HG02759 (cell line): ENCODE data around the gene RPAIN.
"Not testable (repeated sequence)": the region's sequence is repeated elsewhere in the genome, so short reads cannot be mapped to it uniquely, and the experiment has no call there.

Source experiments
- ATAC-seq: cut with Tn5 transposase; IDR thresholded peaks from one replicate; pipeline ENCODE4 v1.9.1; 2021; ENCODE audit warnings: mild to moderate bottlenecking, moderate library complexity; ENCODE audit not compliant: unreplicated experiment

The RPAIN gene

DNA sequence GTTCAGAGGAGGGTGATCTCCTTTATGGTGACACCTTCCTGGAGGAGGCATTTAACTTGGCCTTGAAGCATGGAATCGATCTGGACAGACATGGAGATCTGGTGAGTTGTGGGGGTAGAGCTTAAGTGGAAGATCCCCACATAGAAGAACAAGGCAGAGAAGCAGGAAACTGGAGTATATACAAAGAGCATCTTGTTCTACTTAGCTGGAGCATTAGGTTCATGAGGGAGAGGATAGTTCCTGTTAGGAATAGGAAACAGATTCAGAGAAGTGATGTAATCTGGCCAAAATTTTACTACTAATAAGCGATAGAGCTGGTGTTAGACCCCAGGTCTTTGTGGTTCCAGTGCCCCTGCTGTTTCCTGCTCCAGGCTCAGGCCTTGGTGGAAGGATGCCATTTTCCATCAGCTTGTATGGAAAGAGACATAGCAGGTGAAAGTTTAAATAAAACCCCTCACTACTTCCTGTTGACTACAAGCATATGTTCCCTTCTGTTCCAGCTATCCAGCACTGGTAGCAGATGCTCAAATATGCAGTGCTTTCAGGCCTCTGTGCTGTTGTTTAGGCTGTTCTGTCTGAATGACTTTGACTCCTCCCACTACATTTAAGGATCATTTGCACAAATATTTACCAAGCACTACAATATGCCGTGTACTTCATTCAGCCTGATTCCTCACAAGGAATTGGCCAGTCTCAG, 9.4 kb downstream of the RPAIN start:
- ATAC-seq, result no peak

DNA sequence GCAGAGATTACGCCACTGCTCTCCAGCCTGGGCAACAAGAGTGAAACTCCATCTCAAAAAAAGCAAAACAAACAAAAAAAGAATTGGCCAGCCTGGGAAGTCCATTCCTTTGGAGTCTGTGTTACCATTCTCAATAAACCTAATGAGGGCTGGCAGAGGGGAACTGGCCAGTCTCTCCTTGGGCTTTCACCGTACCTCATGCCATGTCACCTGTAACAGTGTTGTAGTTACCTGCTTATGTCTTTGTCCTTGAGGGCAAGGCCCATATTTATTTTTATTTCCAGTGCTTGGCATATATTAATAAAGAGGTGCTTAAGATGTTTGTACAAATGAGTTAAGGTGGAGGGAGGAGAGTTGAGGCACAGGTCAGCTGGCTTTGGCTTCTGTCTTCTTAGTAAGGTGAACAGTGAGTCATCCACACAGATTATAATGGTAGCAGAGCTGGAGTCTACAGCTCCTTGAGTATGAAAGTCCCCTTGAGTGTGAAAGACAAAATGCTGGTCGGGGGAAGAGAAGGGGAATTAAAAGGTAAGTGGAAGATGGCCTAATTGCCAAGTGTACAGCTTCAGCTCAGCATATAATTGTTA, 10.5 kb downstream of the RPAIN start:
- ATAC-seq, result no peak

DNA sequence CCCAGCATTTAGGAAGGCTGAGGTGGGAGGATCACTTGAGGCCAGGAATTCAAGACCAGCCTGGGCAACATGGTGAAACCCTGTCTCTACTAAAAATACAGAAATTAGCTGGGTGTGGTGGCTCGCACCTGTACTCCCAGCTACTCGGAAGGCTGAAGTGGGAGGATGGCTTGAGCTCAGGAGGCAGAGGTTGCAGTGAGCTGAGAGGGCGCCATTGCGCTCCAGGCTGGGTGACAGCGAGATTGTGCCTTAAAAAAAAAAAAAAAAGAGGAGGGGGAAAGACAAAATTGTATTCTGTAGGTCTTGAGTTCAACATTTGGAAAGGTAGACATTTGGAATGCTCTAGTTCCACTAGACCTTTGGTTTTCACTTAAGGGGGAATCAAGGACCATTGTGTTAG, 11.3 kb downstream of the RPAIN start:
- ATAC-seq, result not testable (repeated sequence)

DNA sequence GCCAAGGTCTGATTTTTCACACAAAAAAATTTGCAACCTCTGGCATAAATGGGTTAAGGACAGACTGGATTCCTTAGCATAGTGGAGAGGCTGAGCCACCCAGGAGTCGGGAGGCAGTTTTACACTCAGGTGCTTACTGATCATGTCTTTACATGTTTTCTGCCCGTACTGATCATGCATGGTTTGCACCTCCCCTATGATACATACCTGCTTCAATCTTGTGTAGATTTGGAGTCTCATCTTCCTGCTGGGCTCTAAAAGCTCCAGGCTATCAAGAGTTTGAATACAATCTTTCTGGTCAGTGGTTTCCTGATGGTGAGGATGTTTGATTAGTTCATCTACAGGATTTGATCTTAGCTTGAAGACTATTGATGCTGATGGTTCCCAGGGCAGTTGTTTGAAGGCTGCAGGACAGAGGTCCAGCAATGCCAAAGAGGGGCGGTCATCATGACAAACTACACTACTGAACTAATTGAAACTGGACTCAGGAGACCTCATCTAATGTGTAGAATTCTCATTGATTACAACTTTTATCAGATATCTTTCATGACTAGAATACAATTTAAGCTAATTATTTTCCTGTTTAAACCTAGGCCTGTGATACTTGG, 12.1 kb downstream of the RPAIN start:
- no peak for ATAC-seq

DNA sequence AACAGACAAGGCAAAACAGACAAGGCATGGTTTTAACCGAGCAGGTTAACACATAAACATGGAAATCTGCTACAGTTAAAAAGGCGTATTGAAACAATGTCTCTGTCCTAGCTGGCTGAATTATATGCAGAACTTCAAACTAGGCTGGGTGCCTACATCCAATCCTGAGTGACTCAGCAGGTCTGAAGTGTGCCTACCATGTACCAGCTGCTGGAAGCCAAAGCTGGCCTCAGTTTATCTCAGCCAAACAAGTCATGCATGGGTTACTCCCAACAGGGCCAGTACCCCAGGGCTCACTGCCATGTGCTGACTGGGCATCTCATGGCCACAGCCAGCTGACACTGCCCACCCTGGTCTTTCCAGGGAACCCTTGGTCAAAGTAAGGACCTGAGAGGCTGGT, 15.0 kb downstream of the RPAIN start:
- ATAC-seq, result no peak

- not testable (repeated sequence) for ATAC-seq
Measured at GRCh38 chr17:5435781-5436315, 15.9 kb downstream of the RPAIN start.

DNA sequence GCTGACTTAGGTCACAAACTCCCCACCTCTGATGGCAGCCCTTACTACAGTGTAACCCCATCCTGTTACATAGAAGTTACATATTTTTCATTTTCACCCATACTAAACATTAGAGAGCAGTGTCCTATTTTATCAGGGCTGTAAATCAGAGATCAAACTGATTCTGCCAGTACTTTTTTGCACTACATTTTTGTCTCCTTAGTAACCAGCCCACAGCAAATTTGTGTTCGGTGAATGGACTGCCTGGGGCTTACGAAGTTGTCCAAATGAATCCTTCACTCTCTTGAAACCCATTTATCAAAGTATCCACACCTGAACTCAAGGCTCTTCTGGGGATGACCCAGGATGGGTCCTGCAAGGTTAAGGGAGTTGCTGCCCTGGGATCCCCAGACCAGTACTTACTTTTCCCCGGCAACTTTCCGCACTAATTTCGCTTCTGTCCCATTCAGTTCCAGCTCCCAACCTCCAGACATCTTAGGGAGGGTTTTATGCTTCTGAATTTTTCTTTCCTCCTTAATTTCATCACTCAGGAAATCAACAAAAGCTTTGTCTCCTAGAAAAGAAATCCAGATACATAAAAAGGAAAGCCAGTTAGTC, 17.8 kb downstream of the RPAIN start:
- no peak for ATAC-seq

DNA sequence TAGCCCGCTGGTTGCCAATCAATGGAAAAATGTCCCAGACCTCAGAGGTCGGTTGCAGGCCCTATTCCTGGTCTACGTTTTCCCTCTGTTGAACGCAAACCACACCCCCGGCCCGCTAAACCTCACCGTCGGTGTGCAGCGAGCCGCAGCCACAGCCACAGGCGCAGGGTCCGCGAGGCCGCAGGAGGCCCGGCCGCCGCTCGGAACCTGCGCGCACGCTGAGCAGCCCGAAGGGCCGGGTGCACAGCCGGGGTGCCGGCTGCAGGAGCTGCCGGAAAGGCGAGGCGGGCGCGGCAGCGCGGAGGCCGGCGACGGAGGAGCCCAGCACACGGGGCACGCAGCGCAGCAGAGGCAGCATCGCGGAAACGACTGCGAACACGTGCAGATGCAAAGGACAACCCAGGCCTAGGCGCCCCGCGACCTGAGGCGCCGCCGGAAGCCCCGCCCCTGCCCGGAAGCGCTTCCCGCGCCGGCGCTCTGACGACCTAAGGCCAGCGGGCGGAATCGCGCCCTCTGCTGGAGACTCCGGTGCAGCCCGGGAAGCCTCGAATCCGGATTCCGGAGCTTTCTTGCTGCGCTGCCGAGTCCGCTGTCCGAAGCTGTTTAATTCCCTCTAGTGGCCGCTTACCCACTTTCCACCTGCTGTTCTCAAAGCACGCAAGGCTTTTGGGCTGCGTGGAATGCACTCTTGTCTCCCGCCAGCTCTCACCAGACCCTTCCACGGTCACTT, 18.9 kb downstream of the RPAIN start, which contains the start of gene C1QBP:
Gene C1QBP, minus strand, starts transcription at position 440 of the 730 bp plus-strand sequence. Its CDS starts 82 bp downstream, at position 358.
- ATAC-seq, result peak; percentile 87

DNA sequence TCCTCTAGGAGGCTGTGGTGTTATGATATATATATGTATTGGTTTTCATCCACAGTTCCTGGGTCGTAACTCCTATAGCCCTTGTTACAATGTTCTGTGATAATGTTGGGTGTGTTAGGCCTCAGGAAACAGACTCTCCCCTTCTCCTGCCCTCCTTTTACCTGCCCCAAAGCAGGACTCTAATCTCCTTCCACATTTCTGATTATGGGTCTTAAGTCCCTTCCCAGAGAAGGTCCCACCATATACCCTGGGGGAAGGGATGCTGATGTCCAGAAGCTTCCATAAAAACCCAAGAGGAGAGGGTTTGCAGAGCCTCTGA, 19.4 kb downstream of the RPAIN start:
- ATAC-seq, result no peak

DNA sequence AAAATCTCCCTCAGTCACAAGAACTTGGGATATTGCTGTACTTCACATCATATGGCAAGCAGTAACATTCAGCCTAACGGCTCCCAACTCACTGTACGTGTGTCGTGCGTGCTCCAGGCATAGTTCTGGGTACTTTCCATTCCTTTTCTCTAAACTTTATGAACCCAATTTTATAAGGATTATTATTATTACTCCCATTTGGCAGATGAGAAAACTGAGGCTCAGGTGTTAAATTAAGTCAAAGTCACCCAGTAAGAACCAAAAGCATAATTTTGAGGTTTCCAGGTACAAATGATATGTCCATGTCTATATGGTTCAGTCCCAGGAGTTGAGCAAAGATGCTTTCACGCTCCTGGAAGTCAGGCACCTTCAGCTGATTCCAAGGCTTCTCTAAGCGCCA, 23.7 kb downstream of the RPAIN start:
- no peak for ATAC-seq

DNA sequence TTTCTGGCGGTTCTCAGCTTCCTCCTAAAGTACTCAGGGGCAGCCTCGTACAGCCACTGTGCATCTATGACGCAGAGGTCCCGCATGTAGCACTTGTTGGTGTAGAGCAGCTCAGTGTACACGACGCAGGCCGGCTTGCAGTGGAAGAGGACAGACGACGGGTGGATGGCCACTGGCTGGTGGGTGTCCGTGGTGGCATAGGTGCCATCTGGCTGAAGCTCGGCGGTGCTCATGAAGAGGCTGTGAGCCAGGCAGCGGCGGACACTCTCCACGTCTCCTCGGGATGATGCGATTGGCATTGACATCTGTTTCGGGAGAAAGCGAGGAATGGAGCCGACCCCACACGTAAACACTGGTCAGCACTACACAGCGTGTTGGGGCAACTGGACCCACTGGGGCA, 24.2 kb downstream of the RPAIN start:
- no peak for ATAC-seq

DNA sequence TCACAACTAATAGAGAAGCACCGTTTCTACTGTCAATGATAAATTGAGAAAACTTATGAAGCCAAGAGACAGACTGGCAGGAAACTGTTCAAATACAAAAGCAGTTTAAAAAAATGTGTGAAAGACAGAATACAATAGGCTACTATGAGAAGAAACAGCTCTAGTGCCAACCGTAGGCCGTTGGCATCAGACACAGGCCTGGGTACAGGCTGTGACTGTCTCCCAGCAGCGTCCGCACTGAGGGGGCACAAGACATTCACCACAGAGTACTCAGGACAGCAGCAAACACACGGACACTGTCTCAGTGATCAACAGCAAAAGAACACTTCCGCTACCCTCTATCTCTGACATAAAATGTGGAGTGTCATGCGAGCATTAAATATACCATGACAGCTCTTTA, 26.8 kb downstream of the RPAIN start:
- ATAC-seq, result no peak

DNA sequence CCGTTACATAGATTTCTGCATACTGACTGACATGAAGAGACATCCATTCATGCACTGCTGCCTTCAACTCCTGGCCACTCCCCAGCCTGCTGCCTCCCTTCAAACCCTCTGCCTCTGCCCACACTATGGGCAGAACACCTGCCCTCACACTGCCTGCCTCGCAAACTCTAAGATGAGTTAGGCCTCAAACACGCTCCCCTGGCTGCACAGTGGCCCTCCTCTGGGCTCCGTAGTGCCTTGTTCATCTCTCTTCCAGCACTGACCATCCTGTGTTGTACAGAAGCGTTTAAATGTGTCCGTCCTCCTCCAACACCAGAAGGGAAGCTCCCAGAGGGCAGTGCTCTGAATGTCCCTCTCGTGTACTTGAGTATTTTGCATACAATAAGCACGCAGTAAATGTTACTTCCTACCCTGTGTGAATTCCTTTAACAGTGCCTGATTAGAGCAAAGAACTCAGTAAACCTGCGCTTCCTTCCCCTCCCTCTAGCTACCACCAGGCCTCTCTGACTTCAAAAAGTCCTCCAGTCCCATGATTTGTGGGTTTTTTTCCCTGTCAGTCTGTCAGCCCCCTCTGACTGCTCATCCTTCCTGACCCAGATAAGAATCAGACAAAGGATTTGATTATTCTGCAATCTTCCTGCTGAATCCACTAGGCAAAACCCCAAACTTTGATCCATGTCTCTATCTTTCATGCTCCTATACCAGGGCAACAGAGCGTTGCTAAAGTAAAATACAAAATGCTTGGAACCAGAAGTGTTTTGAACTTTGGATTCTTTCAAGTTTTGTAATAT, 44.9 kb downstream of the RPAIN start:
- ATAC-seq, result no peak

GRCh38 chr17:5466295-5466694, 46.3 kb downstream of the RPAIN start:
- no peak for ATAC-seq

DNA sequence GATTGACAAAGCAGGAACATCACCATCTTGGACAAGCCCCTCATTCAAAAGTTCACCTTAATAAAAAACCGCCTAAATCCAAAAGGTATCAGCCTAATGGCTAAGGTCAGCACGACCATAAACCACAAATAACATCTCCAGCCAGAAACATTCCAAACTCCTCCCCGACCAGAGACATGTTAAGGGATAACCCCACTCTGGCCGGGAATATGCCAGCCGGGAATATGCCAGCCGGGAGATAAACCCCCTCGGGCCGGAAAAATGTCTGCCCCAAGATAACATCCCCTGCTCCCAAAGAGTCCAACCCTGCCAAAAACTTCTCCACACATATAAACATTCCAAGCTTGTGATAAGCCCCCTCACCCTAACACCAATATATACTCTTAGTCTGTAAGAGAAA, 47.4 kb downstream of the RPAIN start:
- no peak for ATAC-seq

- peak; percentile 11 for ATAC-seq
Measured at GRCh38 chr17:5468075-5468473, 48.1 kb downstream of the RPAIN start.

DNA sequence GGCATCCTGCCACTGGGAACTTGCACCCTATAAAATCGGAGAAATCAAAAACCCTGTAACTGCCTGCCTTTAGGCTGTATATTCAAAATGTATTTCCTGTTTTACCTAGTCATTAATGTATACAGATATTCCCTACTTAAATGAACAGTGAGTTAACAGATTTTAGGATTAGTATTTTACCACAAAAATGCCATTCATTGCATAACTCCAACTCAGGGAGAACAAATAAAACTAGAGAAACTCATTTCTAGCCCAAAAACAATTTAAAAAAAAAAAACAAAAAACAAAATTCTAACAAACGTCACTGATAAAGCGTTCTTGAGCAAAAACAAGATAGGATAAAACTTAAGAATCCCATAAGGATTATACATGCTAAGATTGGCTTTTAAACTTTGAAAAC, 52.5 kb downstream of the RPAIN start:
- ATAC-seq, result no peak

GRCh38 chr17:5473906-5474305, 53.9 kb downstream of the RPAIN start:
- no peak for ATAC-seq

DNA sequence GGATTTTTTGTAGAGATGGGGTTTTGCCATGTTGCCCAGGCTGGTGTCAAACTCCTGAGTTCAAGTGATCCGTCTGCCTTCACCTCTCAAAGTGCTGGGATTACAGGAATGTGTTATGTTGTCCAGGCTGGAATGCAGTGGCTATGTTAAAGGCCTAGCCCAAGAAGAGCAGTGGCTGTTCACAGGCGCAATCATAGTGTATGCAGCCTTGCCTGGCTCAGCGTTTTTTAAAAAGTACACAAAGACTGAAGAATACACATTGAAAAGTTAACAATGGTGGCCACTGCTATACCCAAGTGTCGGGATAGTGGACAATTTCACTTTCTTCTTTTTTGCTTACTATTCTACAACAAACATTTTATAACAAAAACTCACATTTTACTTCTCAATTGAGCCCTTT, 59.0 kb downstream of the RPAIN start:
- ATAC-seq, result no peak

DNA sequence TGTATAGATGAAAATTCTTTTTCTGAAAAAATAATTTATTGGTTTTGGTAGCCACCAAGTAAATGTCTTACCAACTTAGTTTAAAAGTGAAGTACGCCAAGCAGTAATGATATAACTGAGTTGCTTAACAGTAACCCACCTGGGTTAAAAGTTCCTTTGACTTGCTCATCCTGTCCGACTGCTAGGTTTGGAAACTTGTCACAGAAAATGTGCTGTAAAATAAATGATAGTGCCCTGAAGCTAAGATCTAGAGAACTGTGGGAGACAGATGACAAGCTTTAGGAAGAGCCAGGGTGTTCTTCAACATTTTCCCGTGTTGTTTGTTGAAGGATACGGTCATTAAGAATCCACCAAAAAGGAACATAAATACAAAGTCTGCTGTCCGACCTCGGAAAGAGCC, 61.0 kb downstream of the RPAIN start:
- ATAC-seq, result no peak
